ENCODE data around the gene MTUS2.

The MTUS2 gene

GRCh38 chr13:29536853-29537252, 716.7 kb downstream of the MTUS2 start:
- no peak for DNase-seq

GRCh38 chr13:29537736-29538651, 717.9 kb downstream of the MTUS2 start:
- DNase-seq: no peak

DNA sequence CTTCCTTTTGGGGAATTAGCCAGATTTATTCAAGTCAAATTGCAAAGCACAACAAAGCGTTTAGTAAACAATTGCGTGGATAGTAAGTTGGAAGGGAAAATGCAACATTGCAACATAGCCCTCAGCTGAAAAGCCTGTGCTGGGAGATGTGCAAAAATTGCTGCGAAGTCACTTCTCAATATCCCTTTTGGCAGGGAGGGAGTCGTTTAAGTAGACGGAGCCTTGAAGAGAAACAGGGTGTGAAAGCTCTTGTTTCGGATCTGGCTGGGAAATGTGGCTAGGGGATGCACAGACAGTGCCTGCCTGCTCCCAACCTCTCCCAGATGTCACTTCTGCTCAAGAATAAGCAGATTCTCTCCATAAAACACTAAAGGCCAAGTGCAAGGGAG, 718.5 kb downstream of the MTUS2 start:
- no peak for DNase-seq

DNA sequence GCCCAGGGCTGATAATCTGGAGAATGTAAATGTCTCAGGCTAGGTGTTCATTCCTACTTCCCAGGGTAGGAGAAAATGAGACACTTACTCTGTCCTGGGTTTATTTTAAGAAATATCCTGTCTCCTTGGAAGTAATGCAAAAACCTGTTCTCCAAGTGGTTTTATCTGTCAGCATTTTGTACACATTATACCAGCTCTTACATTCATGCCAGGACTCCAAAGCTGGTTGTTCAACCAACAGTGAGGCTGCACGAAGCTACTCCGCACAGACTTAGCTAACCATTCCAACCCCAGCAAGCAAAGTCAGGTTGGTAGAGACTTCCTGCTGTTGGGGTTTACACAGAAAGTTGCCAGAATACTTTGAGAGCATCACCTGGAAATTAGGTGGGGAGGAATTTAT, 719.7 kb downstream of the MTUS2 start:
- no peak for DNase-seq

DNA sequence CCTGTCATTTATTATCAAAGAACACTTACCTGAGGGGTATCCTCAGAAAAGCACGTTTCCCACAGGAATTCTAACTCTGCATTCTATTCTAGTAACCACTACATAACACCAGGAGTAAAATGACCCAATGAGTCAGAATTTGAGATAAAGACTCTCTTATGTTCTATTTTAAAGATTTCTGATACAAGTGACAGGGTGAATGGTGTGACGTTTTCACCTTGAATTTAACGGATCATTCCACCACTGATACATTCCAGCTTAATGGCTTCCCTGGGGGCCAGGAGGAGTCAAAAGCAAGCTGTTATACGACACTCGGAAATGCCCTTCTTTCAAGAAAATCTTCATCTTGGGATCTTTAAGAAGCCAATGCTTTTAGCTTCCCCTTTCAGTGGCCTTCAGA, 720.2 kb downstream of the MTUS2 start:
- no peak for DNase-seq

- DNase-seq: no peak
Measured at GRCh38 chr13:29540799-29541198, 720.7 kb downstream of the MTUS2 start.

DNA sequence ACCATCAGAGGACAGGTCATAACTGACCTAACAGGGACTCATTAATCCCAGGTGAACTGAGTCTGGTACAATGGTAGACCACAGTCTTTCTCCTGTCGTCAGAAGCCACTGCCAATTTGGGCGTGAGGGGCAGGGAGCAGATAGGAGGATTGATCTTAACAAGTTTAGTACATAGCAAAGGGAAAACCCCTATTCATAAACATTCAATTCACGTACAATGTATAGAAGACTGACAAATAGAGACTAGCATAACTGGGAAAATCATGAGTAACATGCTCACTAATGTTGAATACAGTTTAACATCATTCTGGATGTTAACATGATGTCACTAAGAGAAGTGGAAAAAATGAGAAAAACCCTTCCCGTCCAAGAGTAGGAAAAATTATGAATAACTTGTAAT, 721.3 kb downstream of the MTUS2 start:
- no peak for DNase-seq

- DNase-seq: no peak
Measured at GRCh38 chr13:29542381-29542780, 722.2 kb downstream of the MTUS2 start.

- no peak for DNase-seq
Measured at GRCh38 chr13:29543230-29544215, 723.4 kb downstream of the MTUS2 start.

DNA sequence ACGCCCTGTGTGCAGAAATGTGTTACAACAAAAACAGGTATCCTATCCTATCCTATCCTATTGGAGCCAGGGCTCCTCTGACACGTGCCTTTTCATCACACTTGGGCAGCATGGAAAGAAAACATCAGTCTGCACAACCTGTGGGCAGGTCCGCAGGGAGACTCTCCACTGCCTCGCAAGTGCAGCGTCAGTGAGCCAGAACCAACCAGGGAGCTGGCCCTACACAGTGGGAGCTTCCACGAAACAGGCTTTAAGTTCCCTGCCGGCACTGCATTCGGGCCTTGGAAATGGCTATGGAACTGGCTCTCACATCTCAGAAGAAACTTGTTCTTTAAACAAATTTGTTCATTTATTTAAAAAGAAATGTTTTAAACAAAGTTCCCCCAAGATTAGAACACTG, 725.8 kb downstream of the MTUS2 start:
- no peak for DNase-seq

GRCh38 chr13:29546662-29547061, 726.5 kb downstream of the MTUS2 start:
- DNase-seq: no peak

GRCh38 chr13:29547153-29547552, 727.0 kb downstream of the MTUS2 start:
- DNase-seq: no peak

DNA sequence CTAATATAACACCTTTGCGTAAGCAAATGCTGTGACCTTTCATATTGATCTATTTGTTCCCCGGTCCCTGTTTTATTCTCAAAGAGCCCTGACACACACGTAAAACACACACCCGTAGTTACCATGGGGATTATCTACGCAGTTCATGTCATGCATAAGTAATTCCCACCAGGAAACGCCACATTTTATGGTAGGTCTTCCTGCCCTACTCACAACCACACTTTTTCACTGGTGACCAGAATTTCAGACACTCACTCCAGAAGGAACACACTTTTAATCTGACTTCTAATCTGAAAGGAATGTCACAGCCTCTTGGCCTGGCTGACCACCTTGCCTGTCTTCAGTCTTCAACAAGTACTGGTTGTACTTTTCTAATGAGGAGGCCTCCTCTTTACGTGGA, 728.6 kb downstream of the MTUS2 start:
- DNase-seq: no peak

- no peak for DNase-seq
Measured at GRCh38 chr13:29550430-29550988, 730.4 kb downstream of the MTUS2 start.

DNA sequence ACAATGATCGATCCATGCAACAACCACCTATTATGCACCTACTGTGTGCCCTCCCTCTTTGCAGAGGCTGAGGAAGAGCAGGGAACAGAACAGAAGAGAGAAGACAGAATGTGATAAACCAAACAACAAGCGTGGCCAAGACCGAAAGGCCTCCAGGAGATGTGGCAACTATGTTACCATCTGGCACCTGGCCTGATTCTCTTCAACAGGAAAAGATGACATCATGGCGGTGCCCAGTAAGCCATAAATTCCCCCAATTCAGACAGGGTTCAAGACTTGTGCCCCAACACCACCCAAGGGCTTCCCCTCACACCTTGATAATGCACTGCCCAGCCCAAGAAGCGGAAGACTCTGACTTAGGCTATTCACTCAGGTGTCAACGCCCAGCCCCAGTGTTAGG, 731.1 kb downstream of the MTUS2 start:
- DNase-seq: no peak
